CD4-positive, alpha-beta T cell treated with Interleukin-6 for 4 hours (primary cell): ENCODE measurements around the gene KLHDC7B.

Experiments used
- DNase-seq: peaks from one replicate; pipeline ENCODE4 v3.0.0-alpha.2; 2020; ENCODE audit warnings: mixed read lengths

The KLHDC7B gene

GRCh38 chr22:50576070-50576469, 30.4 kb downstream of the KLHDC7B start:
- DNase-seq: no peak

- peak; percentile 20 for DNase-seq
Observed at GRCh38 chr22:50576806-50577696, 31.4 kb downstream of the KLHDC7B start.

- DNase-seq: no peak
Observed at GRCh38 chr22:50577697-50577986, 31.9 kb downstream of the KLHDC7B start.

- DNase-seq: no peak
Observed at GRCh38 chr22:50577987-50578775, 32.5 kb downstream of the KLHDC7B start, which contains the start of gene CPT1B. CPT1B (minus strand) TSS chr22:50578427; CDS start chr22:50577915, 512 bp downstream.

GRCh38 chr22:50578776-50579310, 33.1 kb downstream of the KLHDC7B start:
- DNase-seq: no peak

GRCh38 chr22:50579752-50580151, 34.1 kb downstream of the KLHDC7B start:
- no peak for DNase-seq

- DNase-seq: no peak
Observed at GRCh38 chr22:50581031-50581949, 35.6 kb downstream of the KLHDC7B start.

GRCh38 chr22:50581950-50582492, 36.3 kb downstream of the KLHDC7B start:
- peak; percentile 50 for DNase-seq

- DNase-seq: peak; percentile 99
Observed at GRCh38 chr22:50582493-50583293, 37.0 kb downstream of the KLHDC7B start, which contains the start of gene CHKB. CHKB (minus strand) TSS chr22:50582849; CDS start chr22:50582781, 68 bp downstream.

- no peak for DNase-seq
Observed at GRCh38 chr22:50583294-50583861, 37.7 kb downstream of the KLHDC7B start.

GRCh38 chr22:50584106-50585096, 38.7 kb downstream of the KLHDC7B start:
- DNase-seq: no peak

- DNase-seq: no peak
Observed at GRCh38 chr22:50585238-50585637, 39.5 kb downstream of the KLHDC7B start.

GRCh38 chr22:50585781-50586180, 40.1 kb downstream of the KLHDC7B start:
- DNase-seq: no peak

- DNase-seq: no peak
Observed at GRCh38 chr22:50586416-50586815, 40.7 kb downstream of the KLHDC7B start.

- DNase-seq: no peak
Observed at GRCh38 chr22:50587407-50587806, 41.7 kb downstream of the KLHDC7B start.

- DNase-seq: no peak
Observed at GRCh38 chr22:50595189-50595588, 49.5 kb downstream of the KLHDC7B start.

- no peak for DNase-seq
Observed at GRCh38 chr22:50597097-50597496, 51.4 kb downstream of the KLHDC7B start.

GRCh38 chr22:50599816-50600455, 54.2 kb downstream of the KLHDC7B start:
- DNase-seq: peak; percentile 63

GRCh38 chr22:50600538-50600937, 54.8 kb downstream of the KLHDC7B start, which contains the start of gene MAPK8IP2:
MAPK8IP2 (plus strand) TSS chr22:50600793; CDS start chr22:50600819, 26 bp downstream.
- DNase-seq: no peak
